Effector CD8-positive, alpha-beta T cell (primary cell): Measurements from ENCODE around the gene GBP7.
A peak's percentile ranks its signal among the peaks of the same experiment; 100 is the strongest.

ENCODE experiments used
- DNase-seq: peaks from one replicate; lab custom pipeline; 2025; lab: John Stamatoyannopoulos, UW

GBP7 gene

DNA sequence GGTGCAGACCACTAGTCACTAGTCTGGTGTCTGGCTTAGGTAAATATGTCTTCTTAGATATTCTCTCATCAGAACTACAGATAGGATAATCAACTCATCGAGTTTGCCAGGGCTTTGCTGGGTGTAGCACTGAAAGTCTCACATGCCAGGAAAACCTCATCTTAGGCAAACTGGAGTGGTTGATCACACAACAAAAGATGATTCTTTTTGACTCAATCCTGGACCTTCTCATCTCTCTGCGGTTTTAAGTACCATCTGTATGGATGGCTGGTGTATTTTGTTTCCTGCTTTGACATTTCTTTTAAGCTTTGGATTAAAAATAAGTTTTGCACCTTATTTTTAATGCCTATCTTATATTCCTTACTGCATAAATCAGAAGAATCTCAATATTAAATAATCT, 61.1 kb downstream of the GBP7 start:
- DNase-seq, result no peak

DNA sequence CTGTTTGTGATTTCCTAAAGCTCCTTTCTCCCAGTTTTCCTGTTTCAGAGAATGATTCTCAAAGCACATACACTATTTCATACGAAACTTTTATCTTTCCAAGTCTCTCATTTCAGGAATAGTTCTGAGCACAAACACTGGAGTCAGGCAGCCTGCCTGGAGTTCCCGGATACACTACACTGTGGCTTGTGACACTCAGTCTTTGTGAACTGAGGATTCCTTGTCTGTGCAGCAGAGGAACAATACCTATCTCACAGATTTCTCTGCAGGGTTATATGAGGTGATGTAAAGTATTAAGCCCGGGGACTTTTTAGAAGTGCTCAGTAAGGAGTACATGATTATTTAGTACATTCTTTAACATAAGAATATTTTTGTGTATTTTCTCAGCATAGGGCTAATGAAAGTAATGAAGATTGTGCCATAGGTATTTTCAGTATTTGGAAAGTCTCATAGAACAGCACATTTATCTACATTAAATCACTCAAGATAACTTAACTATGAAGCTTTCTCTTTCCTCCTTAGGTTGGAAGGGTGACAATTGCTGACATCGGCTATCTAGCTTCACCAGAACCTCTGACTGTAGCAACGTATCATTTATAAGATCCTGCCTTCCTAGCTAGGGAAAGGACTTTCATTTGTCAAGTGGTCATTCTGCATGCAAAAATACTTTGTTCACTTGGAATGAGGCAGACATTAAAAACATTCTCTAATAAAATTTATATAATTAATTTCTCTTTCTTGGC, 62.8 kb downstream of the GBP7 start:
- no peak for DNase-seq

- DNase-seq, result no peak
Observed at GRCh38 chr1:89104687-89105086, 71.1 kb downstream of the GBP7 start.

- no peak for DNase-seq
Observed at GRCh38 chr1:89104147-89104546, 71.7 kb downstream of the GBP7 start.

GRCh38 chr1:89102021-89102420, 73.8 kb downstream of the GBP7 start:
- DNase-seq, result no peak

DNA sequence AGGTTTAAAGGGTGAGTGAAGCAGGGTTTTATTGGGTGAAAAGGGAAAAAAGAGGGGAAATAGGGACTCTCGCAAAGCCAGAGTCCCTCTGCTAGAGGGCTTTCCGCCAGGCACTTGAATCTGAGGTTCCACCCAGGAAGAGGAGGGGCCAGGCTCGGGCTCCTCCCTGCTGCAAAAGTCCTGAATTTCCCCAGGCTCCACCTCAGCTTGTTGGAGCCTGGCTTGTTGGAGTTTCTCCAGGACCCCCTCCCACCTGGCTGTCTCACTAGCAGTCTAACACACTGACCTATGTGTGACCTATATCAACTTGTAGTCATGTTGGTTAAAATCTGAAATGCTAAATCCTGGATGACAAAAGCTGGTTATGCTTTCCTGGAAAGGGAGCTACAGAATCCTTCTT, 75.4 kb downstream of the GBP7 start:
- no peak for DNase-seq

- no peak for DNase-seq
Observed at GRCh38 chr1:89098857-89099256, 76.9 kb downstream of the GBP7 start.

GRCh38 chr1:89095737-89096136, 80.1 kb downstream of the GBP7 start:
- no peak for DNase-seq

- DNase-seq, result no peak
Observed at GRCh38 chr1:89089962-89090361, 85.8 kb downstream of the GBP7 start.

DNA sequence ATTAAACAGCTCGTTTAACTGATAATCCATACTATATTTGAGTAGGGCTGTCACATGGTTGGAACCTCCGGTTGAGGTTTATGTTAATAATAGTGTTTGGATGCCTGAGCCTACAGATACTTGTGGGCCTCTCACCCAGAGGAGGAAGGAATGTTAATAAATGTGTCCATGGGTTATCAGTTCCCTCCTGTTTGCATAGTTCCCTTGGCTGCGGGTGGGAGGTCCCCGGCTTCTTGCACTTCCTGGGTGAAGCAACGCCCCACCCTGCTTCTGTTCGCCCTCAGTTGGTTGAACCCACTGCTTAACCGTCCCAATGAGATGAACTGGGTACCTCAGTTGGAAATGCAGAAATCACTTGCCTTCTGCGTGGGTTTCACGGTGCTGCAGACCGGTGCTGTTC, 87.2 kb downstream of the GBP7 start:
- DNase-seq, result no peak

DNA sequence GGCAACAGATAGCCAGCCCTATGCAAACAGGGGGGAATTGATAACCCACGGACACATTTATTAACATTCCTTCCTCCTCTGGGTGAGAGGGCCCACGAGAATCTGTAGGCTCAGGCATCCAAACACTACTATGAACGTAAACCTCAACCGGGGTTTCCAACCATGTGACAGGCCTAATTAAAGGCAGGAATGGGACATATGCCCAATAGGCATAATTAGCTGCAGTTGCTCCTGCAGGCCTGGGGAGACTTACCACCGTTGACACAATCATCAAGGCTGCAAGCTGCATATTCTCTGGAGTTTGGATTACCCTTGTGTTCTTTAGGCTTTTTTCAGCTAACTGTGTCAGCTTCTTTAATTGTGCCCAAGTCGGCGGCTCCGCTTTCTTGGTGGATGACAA, 88.6 kb downstream of the GBP7 start:
- DNase-seq, result no peak

- DNase-seq, result peak; percentile 6
Observed at GRCh38 chr1:89085781-89086180, 90.0 kb downstream of the GBP7 start.
